ENCODE results near the gene IL11. TPM values are rescaled to one million over a fixed set of nuclear protein-coding genes. Genes with fewer than 3 reads are reported as not detected.

Gene IL11
- total and polyA plus RNA-seq, 2 of the 13 experiments (the other 11 are each of a cell fraction or from before 2014, with no cell fraction given): 2.5 to 2.9 TPM

GRCh38 chr19:55407800-55408532, 37.7 kb upstream of the IL11 start (continued):
- TF ChIP-seq HNF1A (IDR thresholded peaks at IDR 0.05; ENCODE audit: low read depth): no peak
- TF ChIP-seq HNF1A (CRISPR knock-in tag; IDR thresholded peaks at IDR 0.05; ENCODE audit: borderline replicate concordance): peak; percentile 65
- peak; percentile 28; the same call in 1 of the 2 replicates for TF ChIP-seq SNAPC4 (CRISPR knock-in tag; IDR thresholded peaks at IDR 0.05)
- TF ChIP-seq ZNF333 (CRISPR knock-in tag; IDR thresholded peaks at IDR 0.05; ENCODE audit: borderline replicate concordance): no peak
- TF ChIP-seq ZBTB2 (CRISPR knock-in tag; IDR thresholded peaks at IDR 0.05; ENCODE audit: low read depth): peak; percentile 70; the same call in 1 of the 2 replicates
- no peak for TF ChIP-seq ZNF138 (CRISPR knock-in tag; IDR thresholded peaks at IDR 0.05; ENCODE audit: low read depth)
- peak; percentile 90 for TF ChIP-seq HOXA3 (CRISPR knock-in tag; IDR thresholded peaks at IDR 0.05)
- TF ChIP-seq FOXC1 (CRISPR knock-in tag; IDR thresholded peaks at IDR 0.05; ENCODE audit: borderline replicate concordance): peak; percentile 61; the same call in 1 of the 2 replicates
- peak; percentile 59; the same call in 1 of the 2 replicates for TF ChIP-seq ZIK1 (CRISPR knock-in tag; IDR thresholded peaks at IDR 0.05; ENCODE audit: borderline replicate concordance, low read depth)
- 0 out of 2 replicates have a peak, but pooled peaks have one; percentile 1 for TF ChIP-seq RAD21 (CRISPR knock-in tag; IDR thresholded peaks at IDR 0.05)
- no peak for TF ChIP-seq ZKSCAN1 (IDR thresholded peaks at IDR 0.05; ENCODE audit: low read length)
- peak; percentile 74 for TF ChIP-seq POGZ (CRISPR knock-in tag; IDR thresholded peaks at IDR 0.05)
